Measurements from ENCODE around the gene POLR3E.
"Not testable (repeated sequence)": the region's sequence is repeated elsewhere in the genome, so short reads cannot be mapped to it uniquely, and the experiment has no call there.

The POLR3E gene

DNA sequence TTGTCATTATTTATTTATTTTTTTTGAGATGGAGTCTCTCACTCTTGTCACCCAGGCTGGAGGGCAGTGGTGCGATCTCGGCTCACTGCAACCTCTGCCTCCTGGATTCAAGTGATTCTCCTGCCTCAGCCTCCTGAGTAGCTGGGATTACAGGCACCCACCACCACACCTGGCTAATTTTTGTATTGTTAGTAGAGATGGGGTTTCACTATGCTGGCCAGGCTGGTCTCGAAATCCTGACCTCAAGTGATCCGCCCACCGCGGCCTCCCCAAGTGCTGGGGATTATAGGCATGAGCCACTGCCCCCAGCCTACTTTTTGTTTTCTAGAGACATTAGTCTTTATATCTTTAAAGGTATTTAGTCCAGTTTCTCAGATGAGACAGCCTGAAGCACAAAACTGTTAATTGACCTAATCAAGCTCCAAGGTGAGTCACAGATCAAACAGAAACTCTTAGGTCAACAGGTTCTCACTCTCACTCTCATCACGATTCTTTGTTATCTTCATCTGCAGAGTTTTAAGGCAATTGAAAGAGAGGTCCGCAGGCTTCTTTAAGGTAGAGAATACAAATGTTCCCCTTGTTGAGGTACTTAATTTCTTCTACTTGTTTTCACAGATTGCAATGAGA is 71.1 kb downstream of the POLR3E start:
- not testable (repeated sequence) for FAIRE-seq

- no peak for FAIRE-seq
Observed at GRCh38 chr16:22369221-22369811, 72.1 kb downstream of the POLR3E start.

- no peak for FAIRE-seq
Observed at GRCh38 chr16:22370038-22370820, 73.0 kb downstream of the POLR3E start.

GRCh38 chr16:22372882-22373661 is 75.9 kb downstream of the POLR3E start:
- no peak for FAIRE-seq

DNA sequence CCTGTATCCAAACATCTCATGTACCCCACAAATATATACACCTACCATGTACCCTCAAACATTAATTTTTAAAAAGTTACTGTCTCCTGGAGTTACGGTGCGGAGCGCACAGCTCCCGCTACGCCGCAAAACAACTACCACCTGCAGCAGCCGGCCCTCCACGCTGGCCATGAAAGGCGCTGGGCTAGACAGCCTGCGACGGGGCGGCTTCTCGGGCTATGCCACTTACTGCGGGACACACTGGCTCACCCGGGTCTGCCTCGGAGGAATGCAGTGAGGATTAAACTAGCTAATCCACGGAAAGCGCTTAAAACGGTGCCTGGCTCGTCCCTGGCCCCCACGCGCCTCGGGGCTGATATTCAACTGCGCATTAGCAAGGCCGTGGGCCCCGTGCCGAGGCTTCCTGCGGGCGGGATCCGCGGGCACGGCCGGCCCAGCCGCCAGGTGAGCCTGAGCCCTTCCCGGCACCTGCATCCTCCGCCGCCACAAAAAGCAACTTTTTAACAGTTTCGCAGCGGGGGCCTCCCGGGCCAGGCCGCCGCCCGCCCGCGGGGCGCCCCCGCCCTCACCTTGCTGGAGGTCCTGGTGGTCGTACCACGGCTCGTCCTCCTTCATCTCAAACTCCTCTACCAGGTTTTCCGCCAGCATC is 76.6 kb downstream of the POLR3E start:
- no peak for FAIRE-seq

DNA sequence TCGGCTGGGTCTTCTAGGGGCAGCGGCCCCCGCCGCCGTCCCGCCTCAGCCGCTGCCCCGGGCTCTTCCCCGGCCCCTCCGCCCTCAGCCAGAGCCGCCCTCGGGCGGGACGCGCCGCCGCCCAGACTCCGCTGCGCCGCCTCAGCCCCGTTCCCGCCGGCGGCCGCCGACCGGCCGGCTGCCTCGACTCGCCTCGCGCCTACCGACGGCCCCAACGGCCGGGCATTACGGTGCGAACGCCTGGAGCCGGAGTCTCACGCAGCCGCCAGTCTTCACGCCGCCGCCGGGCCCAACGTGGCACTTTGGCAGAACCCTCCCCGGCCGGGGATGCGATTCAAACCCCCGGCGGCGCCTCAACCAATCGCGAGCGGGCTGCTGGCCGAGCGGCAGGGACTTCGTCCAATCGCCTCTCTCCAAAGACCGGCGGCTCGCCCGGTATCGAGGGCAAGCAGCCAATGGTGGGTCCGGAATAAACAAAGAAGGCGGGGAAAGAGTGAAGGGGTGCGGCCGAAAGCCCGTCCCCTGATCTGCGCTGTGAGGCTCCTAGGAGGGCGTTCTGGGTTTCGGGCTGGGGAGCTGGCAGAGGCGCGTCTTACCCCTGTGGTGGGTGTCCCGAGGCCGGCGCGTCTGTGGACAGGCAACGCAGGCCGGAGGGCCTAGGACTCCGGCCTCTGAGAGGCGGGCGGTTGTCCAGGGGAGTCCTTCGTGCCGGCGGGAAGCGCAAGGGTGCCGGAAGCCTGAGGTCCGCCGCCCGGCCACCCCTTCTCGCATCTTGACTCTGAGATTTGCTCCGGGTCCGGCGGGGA is 77.3 kb downstream of the POLR3E start, which contains the start of gene CDR2:
TSS of gene CDR2 (minus strand) at position 309 of the 806 bp plus-strand sequence. CDS start 310 bp downstream, outside the sequence.
- FAIRE-seq: peak; percentile 95

- FAIRE-seq: no peak
Observed at GRCh38 chr16:22375117-22375962, 78.1 kb downstream of the POLR3E start.

GRCh38 chr16:22375963-22376640 is 78.9 kb downstream of the POLR3E start:
- FAIRE-seq: no peak

DNA sequence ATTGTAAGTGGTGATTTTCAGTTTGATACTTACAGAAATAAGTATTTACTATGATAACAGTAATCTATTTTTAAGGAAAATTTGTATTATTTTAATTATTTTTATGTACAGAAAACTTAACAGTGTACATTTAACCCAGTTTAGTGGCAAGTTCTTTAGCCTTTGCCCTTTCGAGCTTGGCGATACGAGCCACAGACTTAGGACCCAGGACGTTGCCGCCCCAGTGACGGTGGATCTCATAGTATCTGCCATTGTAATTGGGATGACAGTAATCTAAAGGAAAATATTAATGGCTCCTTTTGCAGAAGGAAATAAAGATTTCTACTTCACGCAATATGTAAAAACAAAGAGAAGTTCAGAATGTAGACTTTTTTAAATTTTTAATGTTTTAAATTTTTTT is 82.4 kb downstream of the POLR3E start:
- FAIRE-seq: no peak

GRCh38 chr16:22380529-22380928 is 83.3 kb downstream of the POLR3E start:
- FAIRE-seq: no peak

DNA sequence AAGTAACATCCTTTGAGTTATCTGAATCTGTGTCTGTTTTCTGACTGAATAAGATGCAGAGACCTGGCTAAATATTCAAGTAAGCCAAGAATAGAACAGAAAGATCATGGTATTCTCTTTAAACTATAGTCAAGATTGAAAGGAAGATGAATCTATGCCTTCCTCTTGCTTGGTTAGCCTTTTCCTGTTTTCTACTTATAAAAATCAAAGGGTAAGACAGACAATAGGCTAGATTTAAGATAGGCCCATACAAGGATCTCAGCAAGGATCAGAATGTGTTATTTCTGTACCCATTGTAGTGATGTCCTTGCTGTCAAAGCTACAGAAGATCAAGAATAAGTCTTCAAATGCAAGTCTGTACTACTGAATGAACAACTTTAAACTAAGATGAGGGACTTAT is 84.2 kb downstream of the POLR3E start:
- no peak for FAIRE-seq

DNA sequence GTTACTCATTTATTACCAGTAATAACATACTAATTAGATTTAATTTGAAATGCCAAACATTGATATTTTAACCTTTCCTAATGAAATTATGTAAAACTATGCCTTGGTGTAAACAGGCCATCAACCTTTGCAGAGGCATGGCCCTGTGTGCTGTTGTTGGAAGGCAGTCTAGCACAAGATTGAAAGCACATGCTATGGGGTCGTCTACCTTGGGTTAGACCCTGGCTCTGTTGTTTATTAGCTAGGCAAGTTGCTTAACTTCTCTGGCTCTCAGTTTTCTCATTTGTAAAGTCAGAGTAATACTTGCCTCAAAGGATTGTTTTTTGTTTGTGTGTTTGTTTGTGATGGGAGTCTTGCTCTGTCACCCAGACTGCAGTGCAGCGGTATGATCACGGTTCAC is 86.6 kb downstream of the POLR3E start:
- no peak for FAIRE-seq
